ENCODE results near the gene SMAD3.
"Not testable (repeated sequence)": the region's sequence is repeated elsewhere in the genome, so short reads cannot be mapped to it uniquely, and the experiment has no call there.

The SMAD3 gene

GRCh38 chr15:67063689-67064606 lies 1.5 kb upstream of the SMAD3 start:
- no peak for DNase-seq (ENCODE audit: low spot score)

GRCh38 chr15:67064607-67065530 lies 533 bp upstream of the SMAD3 start:
- DNase-seq (ENCODE audit: low spot score) = no peak

GRCh38 chr15:67066041-67066958 lies 898 bp downstream of the SMAD3 start:
- DNase-seq (ENCODE audit: low spot score) = no peak

- DNase-seq (ENCODE audit: low spot score) = no peak
These were observed 1.8 kb downstream of the SMAD3 start for GRCh38 chr15:67066959-67067853.

GRCh38 chr15:67067930-67068551 lies 2.6 kb downstream of the SMAD3 start:
- no peak for DNase-seq (ENCODE audit: low spot score)

GRCh38 chr15:67068710-67069400 lies 3.5 kb downstream of the SMAD3 start:
- no peak for DNase-seq (ENCODE audit: low spot score)

- DNase-seq (ENCODE audit: low spot score) = no peak
These were observed 4.7 kb downstream of the SMAD3 start for GRCh38 chr15:67070150-67070549.

- no peak for DNase-seq (ENCODE audit: low spot score)
These were observed 5.7 kb downstream of the SMAD3 start for GRCh38 chr15:67070892-67071664.

- DNase-seq (ENCODE audit: low spot score) = no peak
These were observed 7.0 kb downstream of the SMAD3 start for GRCh38 chr15:67072442-67072841.

GRCh38 chr15:67072958-67073357 lies 7.6 kb downstream of the SMAD3 start:
- DNase-seq (ENCODE audit: low spot score) = no peak

- no peak for DNase-seq (ENCODE audit: low spot score)
These were observed 9.5 kb downstream of the SMAD3 start for GRCh38 chr15:67074886-67075229.

- not testable (repeated sequence) for DNase-seq (ENCODE audit: low spot score)
These were observed 10.2 kb downstream of the SMAD3 start for GRCh38 chr15:67075555-67076135.

GRCh38 chr15:67076147-67076843 lies 10.9 kb downstream of the SMAD3 start:
- DNase-seq (ENCODE audit: low spot score) = no peak

GRCh38 chr15:67077641-67078215 lies 12.3 kb downstream of the SMAD3 start:
- DNase-seq (ENCODE audit: low spot score) = no peak

GRCh38 chr15:67079361-67079760 lies 14.0 kb downstream of the SMAD3 start:
- DNase-seq (ENCODE audit: low spot score) = no peak

- DNase-seq (ENCODE audit: low spot score) = no peak
These were observed 14.9 kb downstream of the SMAD3 start for GRCh38 chr15:67080118-67080899.
